IPS-15b (cell line): ENCODE measurements around the gene HSP90B1.

Source experiments
- H3K27me3 ChIP-seq: one replicate; pipeline ENCODE4 v1.6.1; 2013; ENCODE audit warnings: low read length; ENCODE audit not compliant: control insufficient read depth, insufficient read depth
- H3K36me3 ChIP-seq: one replicate; pipeline ENCODE4 v1.6.1; 2013; ENCODE audit warnings: low read length; ENCODE audit not compliant: control insufficient read depth, insufficient read depth
- H3K4me1 ChIP-seq: one replicate; pipeline ENCODE4 v1.6.1; 2013; ENCODE audit warnings: mild to moderate bottlenecking, low read length; ENCODE audit not compliant: control insufficient read depth, insufficient read depth
- H3K4me3 ChIP-seq: one replicate; pipeline ENCODE4 v1.5.1; 2013; ENCODE audit warnings: low read depth, low read length
- H3K9ac ChIP-seq: one replicate; pipeline ENCODE4 v1.6.1; 2013; ENCODE audit warnings: low read depth, mild to moderate bottlenecking, low read length
- H3K9me3 ChIP-seq: one replicate; pipeline ENCODE4 v1.6.1; 2013; ENCODE audit warnings: mild to moderate bottlenecking, low read length; ENCODE audit not compliant: control insufficient read depth, insufficient read depth

Gene HSP90B1

DNA sequence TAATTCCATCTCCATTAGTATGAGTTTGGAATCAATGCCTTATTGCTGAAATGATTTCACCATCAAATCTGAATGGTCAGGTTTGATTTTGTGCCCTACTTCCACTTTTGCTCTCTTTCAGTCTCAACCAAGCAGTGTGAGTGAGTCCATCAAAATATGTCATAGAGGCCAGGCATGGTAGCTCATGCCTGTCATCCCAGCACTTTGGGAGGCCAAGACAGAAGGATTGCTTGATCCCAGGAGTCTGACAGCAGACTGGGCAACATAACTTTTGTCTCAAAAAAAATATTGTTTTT lies 22.0 kb upstream of the HSP90B1 start:
- Histone ChIP-seq H3K27me3 (no peaks in the 10 kb centered on the region), H3K4me1 (no peaks in the 10 kb centered on the region), H3K9me3 (no peaks in the 10 kb centered on the region), H3K4me3 (no peak overlapping the region), H3K36me3 (no peaks in the 10 kb centered on the region), H3K9ac (no peak overlapping the region)

DNA sequence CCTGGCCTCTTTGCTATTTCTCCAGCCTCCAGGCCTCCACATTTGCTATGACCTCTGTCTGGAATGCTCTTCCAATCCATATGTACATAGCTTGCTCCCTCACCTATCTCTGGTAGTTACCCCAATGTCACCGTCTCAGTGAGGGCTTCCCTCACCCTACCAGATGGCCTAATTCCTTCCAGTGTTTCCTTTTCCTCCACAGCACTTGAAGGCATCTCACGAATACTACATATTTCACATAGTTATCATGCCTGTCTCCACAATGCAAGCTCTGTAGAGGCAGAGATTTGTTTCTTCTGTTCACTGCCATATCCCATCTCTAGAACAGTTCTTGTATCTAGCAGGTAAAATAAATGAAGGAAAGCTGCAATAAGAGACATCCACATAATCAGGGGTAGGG lies 21.3 kb upstream of the HSP90B1 start:
- no peak overlapping the region for H3K4me3 ChIP-seq
- H3K9me3 ChIP-seq = no peaks in the 10 kb centered on the region
- no peaks in the 10 kb centered on the region for H3K4me1 ChIP-seq
- H3K27me3 ChIP-seq = no peaks in the 10 kb centered on the region
- H3K36me3 ChIP-seq = no peaks in the 10 kb centered on the region
- H3K9ac ChIP-seq = no peak overlapping the region

DNA sequence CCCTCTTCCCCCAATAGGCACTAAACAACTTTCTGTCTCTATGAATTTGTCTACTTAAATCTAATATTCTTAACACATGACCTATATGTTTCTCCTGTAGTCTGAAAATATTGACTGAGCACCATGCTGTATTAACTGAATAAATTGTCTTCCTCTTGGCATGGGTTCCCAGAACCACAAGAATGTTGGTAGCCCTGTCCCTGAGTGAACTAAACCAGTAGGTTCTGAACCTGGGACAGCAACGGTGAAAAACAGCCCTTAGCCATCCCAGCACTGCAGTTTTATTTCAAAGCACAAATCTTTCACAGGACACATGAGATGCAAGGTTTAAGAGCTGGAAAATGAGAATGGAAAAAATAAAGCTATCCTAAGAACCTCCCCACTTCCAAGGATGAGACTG lies 20.4 kb upstream of the HSP90B1 start:
- no peak overlapping the region for H3K9ac ChIP-seq
- no peaks in the 10 kb centered on the region for H3K36me3 ChIP-seq
- H3K4me3 ChIP-seq = no peak overlapping the region
- no peaks in the 10 kb centered on the region for H3K9me3 ChIP-seq
- no peaks in the 10 kb centered on the region for H3K27me3 ChIP-seq
- no peaks in the 10 kb centered on the region for H3K4me1 ChIP-seq

DNA sequence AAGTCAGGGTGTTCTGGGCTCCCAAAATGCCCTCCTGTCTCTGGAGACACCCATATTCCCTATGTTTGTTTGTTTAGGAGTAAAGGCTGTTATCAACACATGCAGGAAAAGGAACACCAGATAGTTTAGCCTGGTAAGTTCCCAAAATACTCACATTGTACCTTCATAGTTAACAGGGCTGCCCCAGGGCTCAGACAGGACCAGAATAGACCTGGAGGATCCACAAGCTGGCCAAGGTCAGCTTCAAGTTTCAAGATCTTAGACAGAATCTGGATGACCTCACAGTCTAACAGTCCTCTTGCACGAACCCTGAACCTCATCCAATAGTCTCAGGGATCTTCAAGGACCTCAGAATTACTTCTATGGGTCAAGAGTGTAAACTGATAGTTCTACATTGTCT lies 18.1 kb upstream of the HSP90B1 start:
- Histone ChIP-seq H3K36me3 (no peaks in the 10 kb centered on the region), H3K9ac (no peak overlapping the region), H3K4me3 (no peak overlapping the region), H3K9me3 (no peaks in the 10 kb centered on the region), H3K4me1 (no peaks in the 10 kb centered on the region), H3K27me3 (no peaks in the 10 kb centered on the region)

DNA sequence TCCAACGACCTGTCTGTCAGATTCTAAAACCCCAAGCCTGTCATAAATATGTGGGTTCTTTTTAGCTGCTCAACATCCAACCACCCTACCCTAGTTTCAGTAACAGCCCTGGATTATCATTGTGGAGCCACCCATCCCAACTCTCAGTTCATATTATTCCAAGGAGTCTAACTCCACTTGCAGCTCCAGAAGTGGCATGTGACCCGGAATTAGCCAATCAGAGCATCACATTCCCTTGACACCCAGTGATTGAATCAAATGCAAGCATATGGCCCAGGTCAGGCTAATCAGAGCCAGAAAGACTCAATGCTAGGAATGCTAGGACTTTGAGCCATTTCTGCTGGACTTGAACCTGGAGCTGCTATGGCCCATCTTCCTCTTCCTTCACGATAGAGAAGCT lies 17.1 kb upstream of the HSP90B1 start:
- Histone ChIP-seq H3K4me1 (no peaks in the 10 kb centered on the region), H3K36me3 (no peaks in the 10 kb centered on the region), H3K9me3 (no peaks in the 10 kb centered on the region), H3K9ac (no peak overlapping the region), H3K4me3 (no peak overlapping the region), H3K27me3 (no peaks in the 10 kb centered on the region)

DNA sequence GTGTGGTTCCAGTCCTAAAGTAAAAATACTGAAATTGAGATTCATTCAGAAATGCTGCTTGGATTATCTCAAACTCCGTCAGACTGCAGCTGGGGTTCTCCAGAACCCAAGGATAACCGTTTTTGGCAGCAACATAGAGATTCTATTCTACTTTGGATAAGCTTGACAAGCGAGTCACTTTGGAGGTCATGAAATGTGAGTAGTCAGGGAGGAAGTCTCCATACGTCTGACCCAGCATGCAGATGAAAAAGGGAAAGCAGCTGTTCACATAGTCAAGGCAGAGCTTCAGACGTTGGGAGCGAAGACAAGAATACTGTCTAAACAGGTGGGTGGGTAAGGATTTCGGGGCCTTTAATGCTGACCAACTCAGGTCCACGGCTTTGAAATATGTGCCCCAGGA lies 14.9 kb upstream of the HSP90B1 start:
- H3K4me1 ChIP-seq = no peaks in the 10 kb centered on the region
- H3K36me3 ChIP-seq = no peaks in the 10 kb centered on the region
- H3K27me3 ChIP-seq = no peaks in the 10 kb centered on the region
- H3K4me3 ChIP-seq = no peak overlapping the region
- H3K9ac ChIP-seq = no peak overlapping the region
- H3K9me3 ChIP-seq = no peaks in the 10 kb centered on the region

DNA sequence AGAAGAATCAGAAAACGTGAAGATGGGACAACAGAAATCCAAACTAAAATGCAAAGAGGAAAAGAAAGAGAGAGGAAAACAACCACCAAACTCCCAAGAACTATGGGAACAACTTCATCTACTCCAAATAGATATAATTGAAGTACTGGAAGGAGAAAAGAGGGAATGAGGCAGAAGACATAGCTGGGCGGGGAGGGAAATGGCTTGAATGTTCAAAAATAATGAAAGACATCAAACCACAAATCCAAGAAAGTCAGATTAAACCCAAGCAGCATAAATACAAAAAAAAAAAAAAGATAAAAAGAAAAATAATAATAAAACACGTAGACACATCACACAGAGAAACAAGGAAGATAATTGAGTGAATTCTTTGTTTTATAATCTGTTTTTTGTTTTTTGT lies 12.3 kb upstream of the HSP90B1 start:
- Histone ChIP-seq H3K36me3 (no peaks in the 10 kb centered on the region), H3K4me3 (no peak overlapping the region), H3K4me1 (no peaks in the 10 kb centered on the region), H3K9ac (no peak overlapping the region), H3K27me3 (no peaks in the 10 kb centered on the region), H3K9me3 (no peaks in the 10 kb centered on the region)

DNA sequence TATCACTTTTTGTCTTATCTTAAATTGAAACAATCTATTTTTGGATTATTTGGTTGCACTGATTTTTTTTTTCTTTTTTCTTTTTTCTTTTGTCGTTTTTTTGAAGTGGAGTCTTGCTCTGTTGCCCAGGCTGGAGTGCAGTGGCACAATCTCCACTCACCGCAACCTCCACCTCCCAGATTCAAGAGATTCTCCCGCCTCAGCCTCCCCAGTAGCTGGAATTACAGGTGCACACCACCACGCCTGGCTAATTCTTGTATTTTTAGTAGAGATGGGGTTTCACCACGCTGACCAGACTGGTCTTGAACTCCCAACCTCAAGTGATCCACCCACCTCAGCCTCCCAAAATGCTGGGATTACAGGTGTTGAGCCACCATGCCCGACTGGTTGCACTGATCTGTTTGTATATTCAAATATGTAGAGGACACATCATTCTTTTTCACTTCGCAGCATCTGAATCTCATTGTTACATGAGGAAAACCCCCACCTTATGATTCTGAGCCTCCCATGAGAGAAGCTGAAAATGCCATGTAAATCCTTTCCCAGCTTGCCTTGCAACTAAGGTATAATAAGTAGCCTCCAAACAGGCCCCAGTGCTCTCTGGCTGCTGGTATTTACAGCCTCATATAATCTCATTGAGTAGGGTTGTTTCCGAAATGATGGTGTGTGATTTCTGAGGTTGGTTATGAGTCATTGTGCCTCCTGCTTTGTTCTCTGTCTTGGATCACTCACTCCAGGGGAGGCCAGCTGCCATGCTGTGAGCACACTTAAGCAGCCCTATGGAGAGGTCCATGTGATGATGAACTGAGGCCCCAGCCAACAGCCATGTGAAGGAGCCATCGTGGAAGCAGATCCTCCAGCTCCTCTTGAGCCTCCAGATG lies 5.2 kb upstream of the HSP90B1 start:
- H3K9ac ChIP-seq = no peak overlapping the region
- no peaks in the 10 kb centered on the region for H3K9me3 ChIP-seq
- H3K4me3 ChIP-seq = no peak overlapping the region
- H3K4me1 ChIP-seq = peaks cover 5% of the 10 kb centered on the region
- H3K36me3 ChIP-seq = no peaks in the 10 kb centered on the region
- H3K27me3 ChIP-seq = no peaks in the 10 kb centered on the region

DNA sequence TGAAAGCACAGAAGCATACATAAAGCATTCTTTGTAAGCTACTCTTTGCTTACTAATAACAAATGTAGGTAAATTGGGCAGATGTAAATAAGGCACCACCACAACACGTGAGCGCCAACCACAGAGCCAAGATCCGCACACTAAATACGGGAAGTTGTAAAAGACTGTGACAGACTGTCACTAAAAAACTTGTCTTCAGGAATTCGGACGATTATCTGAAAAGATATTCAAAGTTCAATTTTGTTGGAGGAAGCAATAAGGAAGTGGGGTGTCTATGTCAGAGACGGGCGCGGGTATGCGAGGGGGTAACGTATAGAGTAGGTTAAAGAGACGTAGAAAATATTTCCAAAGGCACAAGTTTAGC lies 1.5 kb upstream of the HSP90B1 start:
- peaks cover 5% of the 10 kb centered on the region for H3K4me1 ChIP-seq
- H3K27me3 ChIP-seq = no peaks in the 10 kb centered on the region
- peak overlapping the region; percentile 57 for H3K9ac ChIP-seq
- H3K9me3 ChIP-seq = no peaks in the 10 kb centered on the region
- H3K4me3 ChIP-seq = peak overlapping the region; percentile 71
- H3K36me3 ChIP-seq = no peaks in the 10 kb centered on the region

DNA sequence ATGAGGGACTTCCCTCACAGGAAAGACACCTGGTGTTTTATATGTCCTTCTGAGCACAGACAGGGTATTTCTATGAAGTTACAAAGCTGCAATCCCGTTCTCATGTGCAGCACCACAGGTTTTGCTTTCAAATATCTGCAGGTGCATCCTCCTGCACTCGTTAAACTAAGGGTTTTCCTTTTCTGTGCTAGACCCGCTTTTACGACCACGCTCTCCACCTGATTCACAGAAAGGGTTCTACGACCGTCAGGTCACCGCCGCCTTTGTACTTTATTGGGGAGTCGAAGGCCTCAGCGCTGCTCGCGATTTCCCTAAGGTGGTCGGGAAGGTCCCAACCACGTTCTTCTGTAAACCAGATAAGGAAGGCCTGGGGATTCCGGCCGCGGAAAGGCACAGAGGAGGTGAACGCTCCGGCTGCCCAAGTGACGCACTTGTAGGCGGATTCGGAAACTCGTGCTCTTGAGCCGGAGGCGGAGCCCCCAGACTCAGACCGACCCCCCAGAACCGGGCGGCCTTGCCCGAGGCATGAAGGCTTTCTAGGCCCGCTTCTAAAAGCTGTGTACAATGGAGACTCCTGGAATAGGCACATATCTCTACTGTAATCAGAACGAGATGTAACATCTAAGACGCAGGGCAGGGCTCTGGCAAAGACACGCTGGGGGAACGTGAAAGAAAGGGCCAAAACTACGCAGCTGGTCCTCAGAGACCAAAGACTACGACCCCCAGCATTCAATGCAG lies 995 bp upstream of the HSP90B1 start:
- peak overlapping the region; percentile 71 for H3K4me3 ChIP-seq
- H3K9ac ChIP-seq = peak overlapping the region; percentile 57
- peaks cover 4% of the 10 kb centered on the region for H3K36me3 ChIP-seq
- H3K4me1 ChIP-seq = peaks cover 5% of the 10 kb centered on the region
- H3K9me3 ChIP-seq = no peaks in the 10 kb centered on the region
- no peaks in the 10 kb centered on the region for H3K27me3 ChIP-seq

DNA sequence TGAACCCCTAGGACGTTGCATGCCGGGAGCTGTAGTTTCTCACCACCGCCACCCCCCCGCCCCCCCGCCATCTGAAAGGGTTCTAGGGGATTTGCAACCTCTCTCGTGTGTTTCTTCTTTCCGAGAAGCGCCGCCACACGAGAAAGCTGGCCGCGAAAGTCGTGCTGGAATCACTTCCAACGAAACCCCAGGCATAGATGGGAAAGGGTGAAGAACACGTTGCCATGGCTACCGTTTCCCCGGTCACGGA lies 501 bp upstream of the HSP90B1 start:
- Histone ChIP-seq H3K9ac (no peak overlapping the region), H3K9me3 (no peaks in the 10 kb centered on the region), H3K4me1 (peaks cover 5% of the 10 kb centered on the region), H3K36me3 (peaks cover 6% of the 10 kb centered on the region), H3K4me3 (peak overlapping the region; percentile 71), H3K27me3 (no peaks in the 10 kb centered on the region)
